Activated T-cell treated with anti-CD3 and anti-CD28 coated beads for 24 hours (primary cell): Measurements from ENCODE around the gene SND1.
"Not testable (repeated sequence)": the region's sequence is repeated elsewhere in the genome, so short reads cannot be mapped to it uniquely, and the experiment has no call there.

Experiments
- DNase-seq: peaks from one replicate; pipeline ENCODE4 v3.0.0-alpha.2; 2020; ENCODE audit warnings: low read depth

SND1 gene

DNA sequence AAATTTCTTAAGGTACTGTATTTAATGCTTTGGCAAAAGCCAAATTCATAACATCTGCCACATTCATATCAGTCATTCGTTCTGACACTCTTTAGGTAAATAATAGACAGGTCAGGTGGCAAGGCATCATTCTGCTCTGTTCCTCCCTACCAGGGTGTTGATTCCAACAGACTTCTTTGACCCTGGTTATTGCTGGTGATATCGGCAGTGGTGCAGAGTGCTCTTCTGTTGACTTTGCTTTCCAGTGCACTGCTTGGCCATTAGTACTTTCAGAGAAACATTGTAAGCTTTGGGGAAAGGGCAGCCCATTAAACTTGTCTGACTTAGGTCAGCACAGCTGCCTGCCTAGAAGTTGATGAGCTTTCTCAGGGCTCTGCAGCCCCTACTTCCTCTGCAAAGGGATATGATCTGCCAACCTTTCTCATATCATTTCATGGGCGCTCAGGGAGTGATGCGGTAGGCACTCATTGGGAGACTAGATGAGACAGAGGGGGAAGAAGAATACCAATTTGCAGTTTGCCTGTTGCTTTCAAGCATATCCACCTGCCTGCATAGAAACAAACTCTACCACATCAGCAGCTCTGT is 240.0 kb downstream of the SND1 start:
- no peak for DNase-seq

GRCh38 chr7:127892488-127893314 is 240.7 kb downstream of the SND1 start:
- no peak for DNase-seq

DNA sequence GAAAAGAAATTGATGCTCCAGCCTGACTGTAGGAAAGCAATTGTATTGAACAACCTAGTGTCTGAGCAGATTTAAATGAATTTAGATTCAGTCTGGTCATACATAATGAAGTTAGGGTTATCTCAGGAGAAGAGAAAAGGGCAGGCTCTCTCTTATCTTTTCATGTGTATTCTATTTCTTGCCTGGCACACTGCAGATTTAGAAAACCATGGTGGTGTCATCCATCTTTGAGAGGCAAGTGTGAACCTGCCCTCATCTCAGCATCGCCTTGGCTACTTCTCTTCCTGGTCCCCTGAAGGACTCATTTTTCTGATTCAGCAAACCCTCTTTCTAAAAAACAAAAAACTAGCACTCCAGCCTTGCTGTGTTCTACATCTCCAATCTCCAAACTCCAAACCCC is 241.6 kb downstream of the SND1 start:
- no peak for DNase-seq

- DNase-seq: no peak
Measured at GRCh38 chr7:127894588-127894987, 242.6 kb downstream of the SND1 start.

GRCh38 chr7:127895360-127895759 is 243.4 kb downstream of the SND1 start:
- DNase-seq: no peak

DNA sequence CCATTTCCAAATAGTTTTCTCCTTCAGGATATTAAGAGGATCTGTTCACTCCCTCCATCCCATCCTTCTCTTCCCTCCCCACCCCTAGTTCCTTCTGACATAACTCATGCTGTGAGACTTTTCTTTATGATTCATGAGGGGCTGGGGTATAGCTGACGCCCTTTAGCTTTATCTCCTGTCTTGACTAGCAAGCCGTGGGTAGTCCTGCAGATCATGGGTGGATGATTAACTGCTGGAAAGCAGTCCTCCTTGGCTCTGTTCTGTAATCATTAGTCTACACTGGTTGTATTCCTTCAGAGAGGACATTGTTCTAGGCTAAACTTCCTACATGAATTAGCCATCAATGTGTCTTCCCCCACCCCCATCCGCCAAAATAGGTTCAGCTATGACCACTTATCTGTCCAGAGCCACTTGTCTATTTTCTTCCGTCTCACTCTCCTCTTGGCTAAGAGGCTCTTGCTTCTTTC is 243.9 kb downstream of the SND1 start:
- no peak for DNase-seq

- DNase-seq: no peak
Measured at GRCh38 chr7:127896659-127897058, 244.7 kb downstream of the SND1 start.

- DNase-seq: peak; percentile 32
Measured at GRCh38 chr7:127897704-127898454, 245.9 kb downstream of the SND1 start.

GRCh38 chr7:127899411-127899810 is 247.4 kb downstream of the SND1 start:
- no peak for DNase-seq

DNA sequence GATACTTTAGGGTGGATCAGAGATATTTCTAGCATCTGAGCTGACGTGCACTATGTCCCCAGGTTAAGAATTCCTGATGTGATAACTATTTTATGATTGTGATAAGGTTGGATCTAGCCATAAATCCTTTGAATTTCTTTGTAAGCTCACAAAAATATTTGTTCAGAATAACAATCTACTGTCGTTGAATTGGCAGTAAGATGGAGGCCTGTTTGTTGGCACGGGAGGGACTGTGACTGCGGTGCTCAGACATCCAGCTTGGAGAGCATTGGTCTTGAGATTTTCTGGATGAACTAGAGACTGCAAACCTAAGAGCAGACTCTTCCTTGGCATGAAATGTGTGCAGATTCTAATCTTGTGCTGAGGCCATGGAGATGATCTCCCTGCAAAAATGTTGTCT is 248.1 kb downstream of the SND1 start:
- DNase-seq: no peak

DNA sequence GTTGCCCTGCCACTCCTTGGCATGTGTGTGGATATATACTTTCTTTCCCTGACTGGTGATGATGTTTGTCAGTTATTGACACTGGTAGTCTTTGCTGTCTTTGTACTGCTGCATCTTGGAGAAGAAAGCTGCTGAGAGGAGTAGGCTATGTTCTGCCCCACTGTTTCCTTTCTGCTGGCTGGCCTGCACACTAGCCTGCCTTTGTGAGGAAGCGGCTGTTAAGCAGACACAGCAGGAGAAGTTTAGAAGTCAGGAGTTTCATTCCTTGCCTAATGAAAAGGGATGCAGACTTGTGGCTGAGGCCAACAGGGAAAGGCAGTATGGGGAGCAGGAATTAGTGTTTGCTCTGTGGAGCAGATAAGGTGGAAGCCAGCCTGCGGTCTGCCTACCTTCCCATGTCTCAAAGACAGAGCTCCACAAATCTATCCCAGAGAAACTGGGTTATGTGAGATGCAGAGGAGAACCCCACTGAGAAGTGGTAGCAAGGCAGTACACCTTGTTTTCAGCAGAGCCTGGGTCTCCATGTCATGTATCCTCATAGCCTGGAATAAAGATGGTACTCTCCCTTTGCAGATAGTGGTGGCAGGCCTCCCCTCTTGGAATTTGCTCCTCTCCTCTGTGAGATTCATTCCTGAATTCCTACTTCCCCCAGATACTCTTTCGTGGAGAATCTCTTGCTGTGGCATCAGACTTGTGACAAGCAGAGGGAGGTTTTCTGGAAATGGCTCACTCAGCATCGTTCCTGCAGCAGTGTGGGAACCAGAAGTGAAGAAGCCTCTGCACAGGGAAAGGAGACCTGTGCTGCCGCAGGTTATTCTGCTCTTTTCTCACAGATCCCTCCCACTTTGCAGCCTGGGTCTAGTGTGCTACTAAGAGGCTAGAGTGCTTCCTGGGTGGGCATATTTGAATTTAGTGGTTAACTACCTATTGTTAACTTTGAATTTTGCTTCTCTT is 249.0 kb downstream of the SND1 start:
- no peak for DNase-seq

GRCh38 chr7:127901895-127902703 is 250.1 kb downstream of the SND1 start:
- DNase-seq: no peak

DNA sequence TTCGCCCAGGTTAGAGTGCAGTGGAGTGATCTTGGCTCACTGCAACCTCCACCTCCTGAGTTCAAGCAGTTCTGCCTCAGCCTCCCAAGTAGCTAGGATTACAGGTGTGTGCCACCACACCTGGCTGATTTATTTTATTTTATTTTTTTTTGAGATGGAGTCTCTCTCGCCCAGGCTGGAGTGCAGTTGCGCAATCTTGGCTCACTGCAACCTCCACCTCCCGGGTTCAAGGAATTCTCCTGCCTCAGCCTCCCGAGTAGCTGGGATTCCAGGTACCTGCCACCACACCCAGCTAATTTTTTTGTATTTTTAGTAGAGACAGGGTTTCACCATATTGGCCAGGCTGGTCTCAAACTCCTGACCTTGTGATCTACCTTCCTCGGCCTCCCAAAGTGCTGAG is 250.8 kb downstream of the SND1 start:
- DNase-seq: not testable (repeated sequence)

DNA sequence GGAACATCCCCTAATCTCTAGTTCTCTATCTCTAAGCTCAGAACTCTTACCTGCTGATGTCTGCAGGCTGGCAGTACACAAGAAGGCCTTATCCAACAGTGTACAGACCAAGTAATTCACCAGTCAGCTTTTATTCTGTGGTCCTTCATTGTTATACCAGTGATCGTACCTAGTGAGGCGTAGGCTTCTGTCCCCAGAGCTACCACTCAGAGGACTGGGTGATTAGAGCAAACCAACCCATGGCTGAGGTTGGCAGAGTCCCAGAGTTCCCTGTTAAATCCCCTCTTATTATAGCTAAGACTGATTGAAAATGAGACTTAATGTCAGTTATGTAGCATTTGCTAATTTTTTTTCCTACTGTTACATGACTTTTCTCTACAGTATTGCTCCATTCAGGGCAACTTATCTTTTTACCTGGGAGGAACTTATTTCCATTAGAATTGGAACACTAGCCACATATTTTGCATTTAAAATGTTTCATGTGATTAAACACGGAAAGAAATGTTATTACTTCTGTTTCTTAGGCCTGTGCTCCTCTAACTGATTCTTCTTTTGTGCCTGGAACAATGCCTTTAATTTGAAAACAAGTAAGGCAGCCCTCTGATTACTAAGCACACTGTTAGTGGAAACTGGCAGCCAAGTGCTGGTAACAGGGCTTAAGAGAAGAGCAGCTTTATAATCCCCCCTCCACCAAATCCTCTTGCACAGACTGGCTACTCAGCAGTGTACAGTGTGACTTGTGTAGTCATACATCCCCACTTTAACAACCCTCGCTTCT is 252.1 kb downstream of the SND1 start:
- DNase-seq: no peak

DNA sequence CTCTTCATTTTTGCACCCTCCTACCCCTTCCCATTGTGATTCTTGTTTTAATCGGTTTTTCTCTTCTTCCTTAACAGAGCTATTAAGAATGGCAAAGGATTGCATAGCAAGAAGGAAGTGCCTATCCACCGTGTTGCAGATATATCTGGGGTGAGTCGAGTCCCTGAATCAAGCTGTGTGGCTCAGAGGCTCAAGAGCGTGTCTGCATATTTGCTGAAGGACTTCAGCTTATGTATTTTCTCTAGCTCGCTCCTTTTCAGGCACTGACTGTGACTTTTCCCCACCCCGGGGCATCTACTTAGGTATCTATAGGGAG is 252.6 kb downstream of the SND1 start:
- no peak for DNase-seq

- DNase-seq: no peak
Measured at GRCh38 chr7:127905021-127905420, 253.0 kb downstream of the SND1 start.

DNA sequence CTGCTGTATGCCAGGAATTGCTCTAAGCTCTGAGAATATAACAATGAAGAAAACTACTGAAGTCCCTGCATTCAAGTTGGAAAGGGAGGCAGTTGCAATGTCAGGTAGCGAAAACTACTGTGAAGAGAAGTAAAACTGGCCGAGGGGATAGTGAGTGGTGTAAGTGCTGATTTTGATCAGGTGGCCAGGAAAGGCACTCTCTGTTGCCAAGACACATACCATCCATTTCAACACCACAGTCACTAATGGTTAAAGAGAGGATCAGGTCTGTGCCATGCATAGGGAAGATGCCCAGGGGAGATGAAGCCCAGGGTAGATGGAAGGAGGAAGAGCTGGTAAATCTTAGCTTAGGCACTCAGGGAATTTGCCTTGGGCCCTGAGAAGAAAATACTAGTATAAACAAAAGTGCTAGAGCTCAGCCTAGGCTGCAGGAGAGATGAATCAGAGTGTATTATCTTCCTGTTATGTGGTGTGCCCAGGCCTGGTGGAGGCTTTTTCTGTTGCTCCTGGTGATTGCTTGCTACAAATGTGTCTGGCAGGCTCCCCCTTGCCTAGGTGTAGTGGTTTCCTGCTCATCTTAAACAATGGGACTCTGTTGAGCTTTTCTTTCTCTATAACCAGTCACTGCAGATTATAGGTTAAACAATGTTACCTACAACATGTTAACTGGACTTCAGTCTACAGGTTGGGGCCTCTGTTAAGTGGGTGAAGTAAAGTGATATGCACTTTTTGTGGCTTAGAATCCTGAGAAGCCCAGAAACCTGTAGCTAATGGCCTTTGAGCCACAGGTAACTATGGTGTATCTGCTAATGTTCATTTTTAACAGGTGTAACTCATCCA is 253.7 kb downstream of the SND1 start:
- DNase-seq: no peak

DNA sequence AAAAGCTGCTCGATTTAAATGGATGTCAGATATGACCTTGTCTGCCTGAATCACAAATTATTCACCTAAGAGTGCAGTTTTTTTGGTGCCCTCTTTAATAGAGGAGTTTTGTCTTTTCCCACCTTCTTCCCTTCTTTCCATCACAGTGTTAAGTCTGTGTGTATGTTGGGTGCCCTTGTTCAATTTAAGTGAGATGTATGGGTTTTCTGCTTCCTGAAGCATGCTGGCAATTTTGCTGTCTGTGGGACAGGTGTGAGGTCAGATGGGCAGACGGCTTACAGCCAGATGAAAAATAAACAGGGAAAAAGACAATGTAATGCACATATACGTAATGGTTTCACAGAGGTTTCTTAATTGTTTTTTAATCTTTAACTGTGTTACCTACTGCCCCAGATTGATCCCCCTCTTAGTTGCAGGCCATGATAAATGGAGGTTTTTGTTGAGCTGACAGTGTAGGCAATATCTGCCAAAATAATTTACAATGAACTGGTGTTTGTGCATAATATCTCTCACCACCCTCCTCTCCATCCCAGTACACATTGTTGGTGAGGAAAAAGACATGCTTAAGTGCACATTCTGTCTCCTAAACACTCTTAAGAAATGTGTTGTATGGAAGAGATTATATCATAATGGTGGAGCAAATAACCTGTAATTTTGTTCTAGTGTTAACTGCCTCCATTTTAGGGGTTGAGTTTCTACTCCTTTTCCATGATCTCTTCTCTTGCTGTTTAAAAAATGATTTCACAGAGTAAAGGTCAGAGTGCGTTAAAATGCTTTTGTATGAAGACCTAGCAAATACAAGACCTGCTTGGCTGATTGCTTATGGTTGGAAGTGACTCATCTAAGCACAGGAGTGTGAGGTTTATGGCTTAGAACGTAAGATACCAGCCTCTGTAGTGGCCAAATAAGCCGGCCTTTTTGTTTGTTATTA is 255.4 kb downstream of the SND1 start:
- no peak for DNase-seq
